Tibial artery (tissue), 4 donors: ENCODE results near the gene TRAPPC12.

Source experiments
- DNase-seq, 2 donors: peaks; one replicate each; pipeline ENCODE4 v3.0.0-alpha.2; 2019
- H3K27ac ChIP-seq, 2 donors: fragments of 200-600 bp; sonication (generic) in 1 of 2; 1 replicate in 1 of 2; 2 replicates in 1 of 2; pipeline ENCODE4 v1.5.1; 2018 to 2019; ENCODE audit warnings: mild to moderate bottlenecking in 1 of 2
- H3K27me3 ChIP-seq, 2 donors: fragments of 200-600 bp; sonication (generic) in 1 of 2; one replicate each; pipeline versions ENCODE4 v1.5.1 to v1.6.0; 2016 to 2019
- H3K36me3 ChIP-seq, 3 donors: fragments of 200-600 bp; sonication (generic) in 2 of 3; one replicate each; pipeline ENCODE4 v1.5.1; 2016 to 2019; ENCODE audit warnings: mild to moderate bottlenecking in 2 of 3
- H3K4me1 ChIP-seq, 4 donors: fragments of 200-600 bp; sonication (generic) in 2 of 4; 1 replicate in 3 of 4; 2 replicates in 1 of 4; pipeline ENCODE4 v1.5.1; 2016 to 2019
- H3K4me3 ChIP-seq, 2 donors: fragments of 200-600 bp; sonication (generic) in 1 of 2; 1 replicate in 1 of 2; 2 replicates in 1 of 2; pipeline ENCODE4 v1.5.1; 2018 to 2019; ENCODE audit warnings: mild to moderate bottlenecking in 2 of 2
- H3K9me3 ChIP-seq, 3 donors: fragments of 200-600 bp; sonication (generic) in 1 of 3; one replicate each; pipeline ENCODE4 v1.5.1; 2016 to 2019
- intact Hi-C: fragments of 100-400 bp; cut with DNase I; formaldehyde crosslinking; loops from one replicate; pipeline ENCODE4 v1.15.0; 2023; ENCODE audit warnings: low total_unique reads
- TF ChIP-seq, protein P1 (sequence below), 2 experiments: fragments of 200-600 bp in 1 of 2; fragments of 450-650 bp in 1 of 2; IDR thresholded peaks; one replicate each; pipeline ENCODE4 v1.5.1; 2017 to 2019; ENCODE audit warnings: antibody characterized with exemption in 2 of 2, mild to moderate bottlenecking in 1 of 2, moderate library complexity in 1 of 2

The TRAPPC12 gene

GRCh38 chr2:3430172-3430571 is 50.7 kb downstream of the TRAPPC12 start:
- H3K4me1 ChIP-seq = no peaks in the 10 kb centered on the region
- no peaks in the 10 kb centered on the region for H3K9me3 ChIP-seq
- no peak overlapping the region for H3K4me3 ChIP-seq
- intact Hi-C loops = no loop called here
- DNase-seq = no peak
- peaks cover 13 to 93% (median 50%) of the 10 kb centered on the region in 3 donors for H3K36me3 ChIP-seq
- H3K27me3 ChIP-seq = no peaks in the 10 kb centered on the region
- no peak overlapping the region for H3K27ac ChIP-seq
- TF ChIP-seq, protein P1, sequence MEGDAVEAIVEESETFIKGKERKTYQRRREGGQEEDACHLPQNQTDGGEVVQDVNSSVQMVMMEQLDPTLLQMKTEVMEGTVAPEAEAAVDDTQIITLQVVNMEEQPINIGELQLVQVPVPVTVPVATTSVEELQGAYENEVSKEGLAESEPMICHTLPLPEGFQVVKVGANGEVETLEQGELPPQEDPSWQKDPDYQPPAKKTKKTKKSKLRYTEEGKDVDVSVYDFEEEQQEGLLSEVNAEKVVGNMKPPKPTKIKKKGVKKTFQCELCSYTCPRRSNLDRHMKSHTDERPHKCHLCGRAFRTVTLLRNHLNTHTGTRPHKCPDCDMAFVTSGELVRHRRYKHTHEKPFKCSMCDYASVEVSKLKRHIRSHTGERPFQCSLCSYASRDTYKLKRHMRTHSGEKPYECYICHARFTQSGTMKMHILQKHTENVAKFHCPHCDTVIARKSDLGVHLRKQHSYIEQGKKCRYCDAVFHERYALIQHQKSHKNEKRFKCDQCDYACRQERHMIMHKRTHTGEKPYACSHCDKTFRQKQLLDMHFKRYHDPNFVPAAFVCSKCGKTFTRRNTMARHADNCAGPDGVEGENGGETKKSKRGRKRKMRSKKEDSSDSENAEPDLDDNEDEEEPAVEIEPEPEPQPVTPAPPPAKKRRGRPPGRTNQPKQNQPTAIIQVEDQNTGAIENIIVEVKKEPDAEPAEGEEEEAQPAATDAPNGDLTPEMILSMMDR (IDR thresholded peaks at IDR 0.05) = no peak

GRCh38 chr2:3430740-3431490 is 51.4 kb downstream of the TRAPPC12 start:
- no peak overlapping the region for H3K4me3 ChIP-seq
- peaks cover 7 to 88% (median 47%) of the 10 kb centered on the region in 3 donors for H3K36me3 ChIP-seq
- no peaks in the 10 kb centered on the region for H3K9me3 ChIP-seq
- intact Hi-C loops = no loop called here
- H3K27me3 ChIP-seq = no peaks in the 10 kb centered on the region
- H3K4me1 ChIP-seq = no peaks in the 10 kb centered on the region
- TF ChIP-seq, protein P1 (IDR thresholded peaks at IDR 0.05) = no peak
- H3K27ac ChIP-seq = no peak overlapping the region
- no peak for DNase-seq

GRCh38 chr2:3432067-3432466 is 52.6 kb downstream of the TRAPPC12 start:
- no peak for DNase-seq
- no peak overlapping the region for H3K27ac ChIP-seq
- no peaks in the 10 kb centered on the region for H3K27me3 ChIP-seq
- no peaks in the 10 kb centered on the region for H3K4me1 ChIP-seq
- intact Hi-C loops = no loop called here
- TF ChIP-seq, protein P1 (IDR thresholded peaks at IDR 0.05) = no peak
- peaks cover 7 to 76% (median 37%) of the 10 kb centered on the region in 3 donors for H3K36me3 ChIP-seq
- H3K9me3 ChIP-seq = no peaks in the 10 kb centered on the region
- no peak overlapping the region for H3K4me3 ChIP-seq

DNA sequence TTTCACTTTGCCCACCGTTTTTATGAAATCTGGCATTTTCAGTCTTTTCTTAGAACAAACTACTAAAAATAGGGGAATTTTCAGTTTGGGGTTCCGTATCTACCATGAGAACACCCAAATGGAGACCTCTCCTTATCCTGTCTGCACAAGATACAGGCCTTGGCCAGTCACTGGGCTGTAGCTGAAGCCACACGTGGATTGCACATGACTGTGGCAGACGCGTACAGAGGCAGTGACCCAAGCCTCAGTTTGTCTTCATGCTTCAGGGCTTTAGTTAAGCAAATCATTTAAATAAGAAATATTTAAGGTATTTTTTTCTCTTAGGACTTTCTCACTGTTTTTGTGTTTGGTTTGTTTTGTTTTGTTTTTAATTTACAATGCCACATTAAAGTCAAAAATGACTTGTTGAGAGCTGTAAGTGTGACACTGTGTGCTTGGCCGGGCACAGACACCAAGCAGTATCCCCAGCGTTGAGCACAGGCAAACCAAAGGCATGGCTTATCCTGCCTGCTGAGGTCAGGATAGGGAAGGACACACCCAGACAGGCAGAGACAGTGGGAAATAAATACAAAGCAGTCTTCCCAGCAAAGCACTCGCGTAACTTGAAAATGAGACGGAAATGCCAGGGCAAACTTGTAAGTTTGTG is 53.3 kb downstream of the TRAPPC12 start:
- H3K36me3 ChIP-seq = peaks cover 7 to 69% (median 31%) of the 10 kb centered on the region in 3 donors
- TF ChIP-seq, protein P1 (IDR thresholded peaks at IDR 0.05) = no peak

GRCh38 chr2:3433339-3433699 is 53.8 kb downstream of the TRAPPC12 start:
- Histone ChIP-seq H3K4me1 (no peaks in the 10 kb centered on the region), H3K4me3 (no peak overlapping the region), H3K27me3 (no peaks in the 10 kb centered on the region), H3K27ac (no peak overlapping the region), H3K36me3 (peaks cover 7 to 66% (median 31%) of the 10 kb centered on the region in 3 donors), H3K9me3 (no peaks in the 10 kb centered on the region)
- no peak for DNase-seq
- TF ChIP-seq, protein P1 (IDR thresholded peaks at IDR 0.05) = no peak
- intact Hi-C loops = no loop called here

More for the DNA sequence above, 53.3 kb downstream of the TRAPPC12 start:
- Histone ChIP-seq H3K4me1 (no peaks in the 10 kb centered on the region), H3K4me3 (no peak overlapping the region), H3K27me3 (no peaks in the 10 kb centered on the region), H3K27ac (no peak overlapping the region), H3K9me3 (no peaks in the 10 kb centered on the region)
- no peak for DNase-seq
- intact Hi-C loops = no loop called here
